HEK293 (cell line): ENCODE results near the gene CUEDC1.
A peak's percentile ranks its signal among the peaks of the same experiment; 100 is the strongest.

Source experiments
- CTCF ChIP-seq: fragments of 450-650 bp; formaldehyde crosslinking; IDR thresholded peaks from 2 replicates; pipeline ENCODE4 v1.5.1; 2016; ENCODE audit warnings: missing biosample characterization, missing genetic modification characterization
- GLIS2 ChIP-seq: fragments of 450-650 bp; formaldehyde crosslinking; IDR thresholded peaks from 2 replicates; pipeline ENCODE4 v1.5.1; 2016; ENCODE audit warnings: missing biosample characterization, missing genetic modification characterization
- ZNF223 ChIP-seq: fragments of 450-650 bp; formaldehyde crosslinking; IDR thresholded peaks from 2 replicates; pipeline ENCODE4 v1.5.1; 2016; ENCODE audit warnings: missing biosample characterization, missing genetic modification characterization
- ZNF274 ChIP-seq, 2 experiments: fragments of 200-500 bp in 1 of 2; fragments of 450-650 bp in 1 of 2; sonication (Bioruptor generic) in 1 of 2; formaldehyde crosslinking in 1 of 2; IDR thresholded peaks; 2 replicates each; pipeline versions ENCODE4 v1.5.1 to v1.6.1; 2014 to 2016; ENCODE audit warnings: borderline replicate concordance in 1 of 2, inconsistent platforms in 1 of 2, low read length in 1 of 2, missing biosample characterization in 1 of 2, missing genetic modification characterization in 1 of 2
- ZNF623 ChIP-seq: fragments of 450-650 bp; formaldehyde crosslinking; IDR thresholded peaks from 2 replicates; pipeline ENCODE4 v1.5.1; 2016; ENCODE audit warnings: missing biosample characterization, missing genetic modification characterization

GRCh38 chr17:57875290-57876022 lies 79.8 kb downstream of the CUEDC1 start:
- no peak for TF ChIP-seq ZNF274 (IDR thresholded peaks at IDR 0.05; ENCODE audit: low read length)
- TF ChIP-seq ZNF274 (tag by site-specific recombination; IDR thresholded peaks at IDR 0.05; ENCODE audit: borderline replicate concordance), result no peak
- TF ChIP-seq ZNF623 (tag by site-specific recombination), result no peak
- peak; percentile 65 for TF ChIP-seq CTCF
- peak; percentile 89; the same call in 1 of the 2 replicates for TF ChIP-seq ZNF223 (tag by site-specific recombination)
- TF ChIP-seq GLIS2, result peak; percentile 69
